ENCODE measurements around the gene ARHGAP1.
"Not testable (repeated sequence)": the region's sequence is repeated elsewhere in the genome, so short reads cannot be mapped to it uniquely, and the experiment has no call there.

Gene ARHGAP1

GRCh38 chr11:46718155-46719019, 18.0 kb upstream of the ARHGAP1 start:
- no peaks in the 10 kb centered on the region for H3K27me3 ChIP-seq (ENCODE audit: insufficient read depth, low read length)
- peaks cover 2% of the 10 kb centered on the region for H3K9me3 ChIP-seq (ENCODE audit: low read length)
- H3K4me1 ChIP-seq (ENCODE audit: insufficient read depth, low read length) = peaks cover 7% of the 10 kb centered on the region
- no peak overlapping the region for H2AFZ ChIP-seq (ENCODE audit: low read depth, low read length)
- no peak overlapping the region for H3K4me3 ChIP-seq (ENCODE audit: low read length)
- H3K36me3 ChIP-seq (ENCODE audit: insufficient read depth, low read length) = no peaks in the 10 kb centered on the region

DNA sequence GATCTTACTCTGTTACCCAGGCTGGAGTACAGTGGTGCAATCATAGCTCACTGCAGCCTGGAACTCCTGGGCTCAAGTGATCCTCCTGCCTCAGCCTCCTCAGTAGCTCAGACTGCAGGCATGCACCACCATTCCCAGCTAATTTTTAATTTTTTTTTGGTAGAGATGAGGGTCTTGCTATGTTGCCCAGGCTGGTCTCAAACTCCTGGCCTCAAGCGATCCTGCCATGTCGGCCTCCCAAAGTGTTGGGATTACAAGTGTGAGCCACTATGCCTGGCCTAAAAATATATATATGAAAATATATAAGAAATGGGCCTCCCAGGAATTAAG, 17.4 kb upstream of the ARHGAP1 start:
- H3K4me3 ChIP-seq (ENCODE audit: low read length); H3K4me1 ChIP-seq (ENCODE audit: insufficient read depth, low read length); H3K36me3 ChIP-seq (ENCODE audit: insufficient read depth, low read length); H3K27me3 ChIP-seq (ENCODE audit: insufficient read depth, low read length); H2AFZ ChIP-seq (ENCODE audit: low read depth, low read length); H3K9me3 ChIP-seq (ENCODE audit: low read length): not testable (repeated sequence)

- Histone ChIP-seq H3K27me3 (ENCODE audit: insufficient read depth, low read length) (no peaks in the 10 kb centered on the region), H3K9me3 (ENCODE audit: low read length) (no peaks in the 10 kb centered on the region), H3K36me3 (ENCODE audit: insufficient read depth, low read length) (no peaks in the 10 kb centered on the region), H2AFZ (ENCODE audit: low read depth, low read length) (no peak overlapping the region), H3K4me3 (ENCODE audit: low read length) (no peak overlapping the region), H3K4me1 (ENCODE audit: insufficient read depth, low read length) (no peaks in the 10 kb centered on the region)
Measured at GRCh38 chr11:46712874-46713576, 12.6 kb upstream of the ARHGAP1 start.

DNA sequence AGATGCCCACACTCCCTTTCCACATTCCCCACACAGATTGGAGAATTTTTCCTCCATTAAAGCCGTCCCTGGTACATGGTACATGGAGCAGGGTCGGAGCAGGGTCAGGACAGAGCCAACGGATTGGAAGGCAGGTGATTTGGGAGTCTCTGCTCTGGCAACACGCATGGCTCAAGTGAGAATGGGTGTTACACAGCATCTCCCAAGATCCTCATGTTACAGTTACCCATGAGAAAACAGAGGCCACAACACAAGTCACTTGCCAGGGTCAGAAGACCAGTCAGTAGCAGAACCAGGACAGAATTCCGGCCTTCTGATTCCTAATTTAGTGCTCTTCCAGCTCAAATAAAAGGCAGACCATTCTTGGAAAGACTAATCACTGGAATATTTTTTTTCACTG, 10.9 kb upstream of the ARHGAP1 start:
- Histone ChIP-seq H2AFZ (ENCODE audit: low read depth, low read length) (no peak overlapping the region), H3K27me3 (ENCODE audit: insufficient read depth, low read length) (no peaks in the 10 kb centered on the region), H3K4me1 (ENCODE audit: insufficient read depth, low read length) (no peaks in the 10 kb centered on the region), H3K4me3 (ENCODE audit: low read length) (no peak overlapping the region), H3K36me3 (ENCODE audit: insufficient read depth, low read length) (peaks cover 9% of the 10 kb centered on the region), H3K9me3 (ENCODE audit: low read length) (no peaks in the 10 kb centered on the region)

GRCh38 chr11:46710821-46711269, 10.4 kb upstream of the ARHGAP1 start:
- no peak overlapping the region for H3K4me3 ChIP-seq (ENCODE audit: low read length)
- no peaks in the 10 kb centered on the region for H3K9me3 ChIP-seq (ENCODE audit: low read length)
- no peaks in the 10 kb centered on the region for H3K4me1 ChIP-seq (ENCODE audit: insufficient read depth, low read length)
- no peaks in the 10 kb centered on the region for H3K27me3 ChIP-seq (ENCODE audit: insufficient read depth, low read length)
- H2AFZ ChIP-seq (ENCODE audit: low read depth, low read length) = no peak overlapping the region
- H3K36me3 ChIP-seq (ENCODE audit: insufficient read depth, low read length) = peaks cover 11% of the 10 kb centered on the region

- H3K36me3 ChIP-seq (ENCODE audit: insufficient read depth, low read length) = peaks cover 26% of the 10 kb centered on the region
- not testable (repeated sequence) for H3K27me3 ChIP-seq (ENCODE audit: insufficient read depth, low read length); H2AFZ ChIP-seq (ENCODE audit: low read depth, low read length); H3K4me3 ChIP-seq (ENCODE audit: low read length); H3K4me1 ChIP-seq (ENCODE audit: insufficient read depth, low read length); H3K9me3 ChIP-seq (ENCODE audit: low read length)
Measured at GRCh38 chr11:46709351-46709750, 8.9 kb upstream of the ARHGAP1 start.

DNA sequence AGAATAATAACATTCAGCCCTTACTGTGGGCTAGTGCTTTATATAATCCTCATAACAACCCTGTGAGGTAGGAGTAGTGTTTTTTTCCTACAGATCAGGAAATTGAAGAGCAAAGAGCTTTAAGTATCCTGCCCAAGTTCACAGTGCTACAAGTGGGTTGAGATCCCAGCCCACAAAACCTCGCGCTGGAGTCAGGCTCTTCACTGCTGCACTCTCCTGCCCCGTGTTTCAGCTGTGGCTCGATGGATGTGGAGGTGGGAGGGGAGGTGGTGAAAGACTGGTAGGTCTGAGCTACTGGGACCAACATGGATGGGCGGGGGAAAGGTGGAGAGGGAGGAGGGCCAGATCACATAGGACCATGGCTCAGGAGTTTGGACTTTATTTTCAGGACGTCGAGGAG, 6.5 kb upstream of the ARHGAP1 start:
- H3K9me3 ChIP-seq (ENCODE audit: low read length) = no peaks in the 10 kb centered on the region
- H3K4me1 ChIP-seq (ENCODE audit: insufficient read depth, low read length) = no peaks in the 10 kb centered on the region
- no peak overlapping the region for H2AFZ ChIP-seq (ENCODE audit: low read depth, low read length)
- no peak overlapping the region for H3K4me3 ChIP-seq (ENCODE audit: low read length)
- peaks cover 46% of the 10 kb centered on the region for H3K36me3 ChIP-seq (ENCODE audit: insufficient read depth, low read length)
- H3K27me3 ChIP-seq (ENCODE audit: insufficient read depth, low read length) = no peaks in the 10 kb centered on the region

DNA sequence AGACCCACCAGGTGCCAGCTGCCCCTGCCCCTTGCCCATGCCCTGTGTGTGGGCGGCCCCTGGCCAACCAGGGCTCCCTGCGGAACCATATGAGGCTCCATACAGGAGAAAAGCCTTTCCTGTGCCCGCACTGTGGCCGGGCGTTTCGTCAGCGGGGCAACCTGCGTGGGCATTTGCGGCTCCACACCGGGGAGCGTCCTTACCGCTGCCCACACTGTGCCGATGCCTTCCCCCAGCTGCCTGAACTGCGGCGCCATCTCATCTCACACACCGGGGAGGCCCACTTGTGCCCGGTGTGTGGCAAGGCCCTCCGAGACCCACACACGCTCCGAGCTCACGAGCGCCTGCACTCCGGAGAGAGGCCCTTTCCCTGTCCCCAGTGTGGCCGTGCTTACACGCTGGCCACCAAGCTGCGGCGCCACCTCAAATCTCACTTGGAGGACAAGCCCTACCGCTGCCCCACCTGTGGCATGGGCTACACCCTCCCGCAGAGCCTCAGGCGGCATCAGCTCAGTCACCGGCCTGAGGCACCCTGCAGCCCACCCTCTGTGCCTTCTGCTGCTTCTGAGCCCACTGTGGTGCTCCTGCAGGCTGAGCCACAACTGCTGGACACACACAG, 4.8 kb upstream of the ARHGAP1 start:
- no peaks in the 10 kb centered on the region for H3K27me3 ChIP-seq (ENCODE audit: insufficient read depth, low read length)
- no peak overlapping the region for H2AFZ ChIP-seq (ENCODE audit: low read depth, low read length)
- no peaks in the 10 kb centered on the region for H3K9me3 ChIP-seq (ENCODE audit: low read length)
- H3K4me3 ChIP-seq (ENCODE audit: low read length) = no peak overlapping the region
- H3K36me3 ChIP-seq (ENCODE audit: insufficient read depth, low read length) = peaks cover 48% of the 10 kb centered on the region
- peaks cover 6% of the 10 kb centered on the region for H3K4me1 ChIP-seq (ENCODE audit: insufficient read depth, low read length)

GRCh38 chr11:46701078-46701654, 747 bp upstream of the ARHGAP1 start:
- Histone ChIP-seq H3K4me3 (ENCODE audit: low read length) (peak overlapping the region; percentile 100), H3K27me3 (ENCODE audit: insufficient read depth, low read length) (no peaks in the 10 kb centered on the region), H3K4me1 (ENCODE audit: insufficient read depth, low read length) (peaks cover 30% of the 10 kb centered on the region), H3K36me3 (ENCODE audit: insufficient read depth, low read length) (peaks cover 41% of the 10 kb centered on the region), H3K9me3 (ENCODE audit: low read length) (no peaks in the 10 kb centered on the region), H2AFZ (ENCODE audit: low read depth, low read length) (peak overlapping the region; percentile 99)

DNA sequence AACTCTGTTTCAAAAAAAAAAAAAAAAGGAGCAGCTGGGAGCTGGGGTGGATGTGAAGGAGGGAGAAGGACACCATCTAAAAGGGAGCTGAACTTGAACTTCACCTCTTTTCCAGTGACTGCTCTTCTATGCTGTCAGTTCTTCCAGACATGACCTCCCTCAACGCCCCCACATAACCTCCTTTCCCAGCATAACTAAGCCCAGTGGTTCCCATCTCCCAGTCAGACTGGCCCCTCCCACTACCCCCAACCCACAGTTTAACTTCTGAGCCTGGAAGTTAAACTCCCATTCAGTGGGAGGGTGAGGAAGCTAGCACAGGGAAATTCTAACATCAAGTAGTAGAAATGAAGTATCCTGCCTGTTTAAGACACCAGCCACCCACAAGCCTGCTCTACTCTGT, 1.8 kb downstream of the ARHGAP1 start:
- Histone ChIP-seq H3K4me1 (ENCODE audit: insufficient read depth, low read length) (peaks cover 30% of the 10 kb centered on the region), H3K4me3 (ENCODE audit: low read length) (no peak overlapping the region), H3K27me3 (ENCODE audit: insufficient read depth, low read length) (no peaks in the 10 kb centered on the region), H2AFZ (ENCODE audit: low read depth, low read length) (no peak overlapping the region), H3K9me3 (ENCODE audit: low read length) (no peaks in the 10 kb centered on the region), H3K36me3 (ENCODE audit: insufficient read depth, low read length) (peaks cover 40% of the 10 kb centered on the region)

DNA sequence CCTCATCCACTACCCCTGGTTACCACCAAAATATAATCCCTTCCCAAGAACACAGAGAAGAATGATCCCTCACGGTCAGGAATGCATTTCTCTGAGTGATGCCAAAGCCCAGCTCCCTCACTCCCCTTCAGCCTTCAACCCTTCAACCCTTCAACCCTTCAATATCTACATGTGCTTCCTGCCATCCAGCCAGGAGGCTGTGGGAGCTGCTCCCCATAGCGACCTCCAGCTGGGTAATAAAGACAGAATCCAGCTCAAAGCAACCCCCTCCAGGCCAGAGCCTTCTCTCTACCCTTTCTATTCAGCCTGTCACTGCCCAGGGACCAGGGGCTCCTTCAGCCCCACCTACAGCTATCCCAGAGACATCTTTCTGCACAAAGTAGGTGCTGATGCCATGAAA, 2.7 kb downstream of the ARHGAP1 start:
- Histone ChIP-seq H3K4me1 (ENCODE audit: insufficient read depth, low read length) (peaks cover 30% of the 10 kb centered on the region), H3K27me3 (ENCODE audit: insufficient read depth, low read length) (no peaks in the 10 kb centered on the region), H3K36me3 (ENCODE audit: insufficient read depth, low read length) (peaks cover 34% of the 10 kb centered on the region), H3K9me3 (ENCODE audit: low read length) (no peaks in the 10 kb centered on the region), H2AFZ (ENCODE audit: low read depth, low read length) (no peak overlapping the region), H3K4me3 (ENCODE audit: low read length) (no peak overlapping the region)

DNA sequence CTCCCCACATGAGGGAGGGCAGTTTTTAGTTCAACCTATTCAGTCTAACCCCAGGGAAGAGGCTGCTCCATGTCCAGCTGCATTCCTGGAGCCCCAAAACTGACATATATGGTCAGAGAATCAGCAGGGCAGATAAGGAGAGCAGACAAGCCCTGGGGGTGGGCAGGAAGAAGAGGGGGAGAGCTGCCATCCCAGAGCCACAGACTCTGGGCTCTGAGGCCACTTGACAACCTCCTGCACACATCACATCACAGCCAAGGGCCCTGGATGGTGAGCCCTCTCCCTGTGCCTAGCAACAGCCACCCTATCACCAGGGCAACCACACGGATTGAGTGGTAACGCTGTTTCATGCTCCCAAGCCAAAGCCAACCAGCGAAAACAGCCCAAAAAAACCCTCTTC, 3.1 kb downstream of the ARHGAP1 start:
- H3K4me3 ChIP-seq (ENCODE audit: low read length) = no peak overlapping the region
- H2AFZ ChIP-seq (ENCODE audit: low read depth, low read length) = no peak overlapping the region
- H3K36me3 ChIP-seq (ENCODE audit: insufficient read depth, low read length) = peaks cover 30% of the 10 kb centered on the region
- no peaks in the 10 kb centered on the region for H3K9me3 ChIP-seq (ENCODE audit: low read length)
- H3K4me1 ChIP-seq (ENCODE audit: insufficient read depth, low read length) = peaks cover 30% of the 10 kb centered on the region
- no peaks in the 10 kb centered on the region for H3K27me3 ChIP-seq (ENCODE audit: insufficient read depth, low read length)

- Histone ChIP-seq H3K4me3 (ENCODE audit: low read length) (no peak overlapping the region), H3K36me3 (ENCODE audit: insufficient read depth, low read length) (peaks cover 36% of the 10 kb centered on the region), H3K9me3 (ENCODE audit: low read length) (no peaks in the 10 kb centered on the region), H3K4me1 (ENCODE audit: insufficient read depth, low read length) (peaks cover 24% of the 10 kb centered on the region), H3K27me3 (ENCODE audit: insufficient read depth, low read length) (no peaks in the 10 kb centered on the region), H2AFZ (ENCODE audit: low read depth, low read length) (no peak overlapping the region)
Measured at GRCh38 chr11:46696212-46696558, 4.2 kb downstream of the ARHGAP1 start.
